ENCODE results near the gene FBXL14. TPM values are rescaled to one million over a fixed set of nuclear protein-coding genes. Genes with fewer than 3 reads are reported as not detected.
"Not testable (repeated sequence)": the region's sequence is repeated elsewhere in the genome, so short reads cannot be mapped to it uniquely, and the experiment has no call there.

FBXL14 gene
- total RNA-seq, 1 experiment from 2014 or later, result 15.0 TPM

- H3K36me3 ChIP-seq, result no peaks in the 10 kb centered on the region
- H3K27me3 ChIP-seq, result no peaks in the 10 kb centered on the region
- peak overlapping the region; percentile 21 for H3K4me3 ChIP-seq
- H3K9me3 ChIP-seq (replicated peaks), result no peaks in the 10 kb centered on the region
- peak; percentile 39 to 59 for DNase-seq
- no peak overlapping the region for H3K27ac ChIP-seq
- H3K4me1 ChIP-seq, result no peaks in the 10 kb centered on the region
These were observed 18.7 kb downstream of the FBXL14 start for GRCh38 chr12:1575408-1576401.

- H3K27me3 ChIP-seq, result no peaks in the 10 kb centered on the region
- no peaks in the 10 kb centered on the region for H3K9me3 ChIP-seq (replicated peaks)
- H3K4me1 ChIP-seq, result no peaks in the 10 kb centered on the region
- DNase-seq, result no peak
- no peak overlapping the region for H3K27ac ChIP-seq
- no peaks in the 10 kb centered on the region for H3K36me3 ChIP-seq
- H3K4me3 ChIP-seq, result peak overlapping the region; percentile 21
These were observed 19.5 kb downstream of the FBXL14 start for GRCh38 chr12:1574865-1575259.

- Histone ChIP-seq H3K27me3 (no peaks in the 10 kb centered on the region), H3K4me3 (no peak overlapping the region), H3K9me3 (replicated peaks) (no peaks in the 10 kb centered on the region), H3K36me3 (no peaks in the 10 kb centered on the region), H3K27ac (no peak overlapping the region), H3K4me1 (no peaks in the 10 kb centered on the region)
- peak; percentile 38 to 55 for DNase-seq
These were observed 20.2 kb downstream of the FBXL14 start for GRCh38 chr12:1573960-1574864.

- H3K36me3 ChIP-seq, result no peaks in the 10 kb centered on the region
- no peak overlapping the region for H3K4me3 ChIP-seq
- H3K27me3 ChIP-seq, result no peaks in the 10 kb centered on the region
- no peak overlapping the region for H3K27ac ChIP-seq
- no peaks in the 10 kb centered on the region for H3K9me3 ChIP-seq (replicated peaks)
- DNase-seq, result no peak
- H3K4me1 ChIP-seq, result no peaks in the 10 kb centered on the region
These were observed 21.6 kb downstream of the FBXL14 start for GRCh38 chr12:1572731-1573130.

GRCh38 chr12:1567852-1568251 lies 26.5 kb downstream of the FBXL14 start:
- Histone ChIP-seq H3K27me3 (no peaks in the 10 kb centered on the region), H3K36me3 (no peaks in the 10 kb centered on the region), H3K9me3 (replicated peaks) (no peaks in the 10 kb centered on the region), H3K27ac (no peak overlapping the region), H3K4me1 (no peaks in the 10 kb centered on the region), H3K4me3 (no peak overlapping the region)
- no peak for DNase-seq

GRCh38 chr12:1566449-1567135 lies 27.8 kb downstream of the FBXL14 start:
- Histone ChIP-seq H3K9me3 (replicated peaks) (no peaks in the 10 kb centered on the region), H3K27ac (no peak overlapping the region), H3K36me3 (no peaks in the 10 kb centered on the region), H3K4me1 (no peaks in the 10 kb centered on the region), H3K4me3 (no peak overlapping the region), H3K27me3 (no peaks in the 10 kb centered on the region)
- DNase-seq, result no peak

- H3K27ac ChIP-seq, result no peak overlapping the region
- H3K4me1 ChIP-seq, result no peaks in the 10 kb centered on the region
- no peaks in the 10 kb centered on the region for H3K27me3 ChIP-seq
- H3K36me3 ChIP-seq, result no peaks in the 10 kb centered on the region
- no peak overlapping the region for H3K4me3 ChIP-seq
- H3K9me3 ChIP-seq (replicated peaks), result no peaks in the 10 kb centered on the region
- DNase-seq, result no peak
These were observed 29.2 kb downstream of the FBXL14 start for GRCh38 chr12:1565172-1565571.

GRCh38 chr12:1564067-1564466 lies 30.3 kb downstream of the FBXL14 start:
- Histone ChIP-seq H3K27ac (no peak overlapping the region), H3K4me1 (no peaks in the 10 kb centered on the region), H3K4me3 (no peak overlapping the region), H3K27me3 (no peaks in the 10 kb centered on the region), H3K36me3 (no peaks in the 10 kb centered on the region), H3K9me3 (replicated peaks) (no peaks in the 10 kb centered on the region)
- DNase-seq, result no peak

- Histone ChIP-seq H3K36me3 (no peaks in the 10 kb centered on the region), H3K9me3 (replicated peaks) (no peaks in the 10 kb centered on the region), H3K27ac (no peak overlapping the region), H3K4me1 (no peaks in the 10 kb centered on the region), H3K27me3 (no peaks in the 10 kb centered on the region), H3K4me3 (no peak overlapping the region)
- no peak for DNase-seq
These were observed 31.5 kb downstream of the FBXL14 start for GRCh38 chr12:1562813-1563407.

GRCh38 chr12:1560704-1561103 lies 33.7 kb downstream of the FBXL14 start:
- Histone ChIP-seq H3K27me3 (no peaks in the 10 kb centered on the region), H3K36me3 (no peaks in the 10 kb centered on the region), H3K27ac (no peak overlapping the region), H3K4me1 (no peaks in the 10 kb centered on the region), H3K9me3 (replicated peaks) (no peaks in the 10 kb centered on the region), H3K4me3 (no peak overlapping the region)
- DNase-seq, result no peak

GRCh38 chr12:1559676-1560091 lies 34.7 kb downstream of the FBXL14 start:
- DNase-seq, result no peak
- H3K9me3 ChIP-seq (replicated peaks), result no peaks in the 10 kb centered on the region
- no peak overlapping the region for H3K4me3 ChIP-seq
- H3K36me3 ChIP-seq, result no peaks in the 10 kb centered on the region
- no peak overlapping the region for H3K27ac ChIP-seq
- no peaks in the 10 kb centered on the region for H3K4me1 ChIP-seq
- no peaks in the 10 kb centered on the region for H3K27me3 ChIP-seq

- not testable (repeated sequence) for H3K27ac ChIP-seq; H3K27me3 ChIP-seq; H3K9me3 ChIP-seq (replicated peaks); H3K4me3 ChIP-seq; DNase-seq; H3K36me3 ChIP-seq; H3K4me1 ChIP-seq
These were observed 36.3 kb downstream of the FBXL14 start for GRCh38 chr12:1558108-1558507.

- DNase-seq, result no peak
- Histone ChIP-seq H3K4me3 (no peak overlapping the region), H3K36me3 (no peaks in the 10 kb centered on the region), H3K27ac (no peak overlapping the region), H3K9me3 (replicated peaks) (no peaks in the 10 kb centered on the region), H3K4me1 (peaks cover 12% of the 10 kb centered on the region), H3K27me3 (no peaks in the 10 kb centered on the region)
These were observed 40.1 kb downstream of the FBXL14 start for GRCh38 chr12:1553987-1554982.

Data from SJCRH30 (cell line).